GM19372 (cell line): ENCODE measurements around the gene NALCN.

Experiments
- ATAC-seq: cut with Tn5 transposase; IDR thresholded peaks from one replicate; pipeline ENCODE4 v1.9.1; 2021; ENCODE audit warnings: mild to moderate bottlenecking, low read depth, moderate library complexity; ENCODE audit not compliant: unreplicated experiment

The NALCN gene

GRCh38 chr13:101416181-101417042 is at the start of gene NALCN:
TSS of gene NALCN (minus strand) at chr13:101416508. CDS start at chr13:101399126, 17,382 bp downstream.
- ATAC-seq: no peak

GRCh38 chr13:101465877-101466276 is 49.6 kb upstream of the NALCN start:
- ATAC-seq: no peak

GRCh38 chr13:101457176-101457575 is 40.9 kb upstream of the NALCN start:
- no peak for ATAC-seq

- no peak for ATAC-seq
These were observed 39.6 kb upstream of the NALCN start for GRCh38 chr13:101455863-101456262.

GRCh38 chr13:101454767-101455166 is 38.5 kb upstream of the NALCN start:
- no peak for ATAC-seq

DNA sequence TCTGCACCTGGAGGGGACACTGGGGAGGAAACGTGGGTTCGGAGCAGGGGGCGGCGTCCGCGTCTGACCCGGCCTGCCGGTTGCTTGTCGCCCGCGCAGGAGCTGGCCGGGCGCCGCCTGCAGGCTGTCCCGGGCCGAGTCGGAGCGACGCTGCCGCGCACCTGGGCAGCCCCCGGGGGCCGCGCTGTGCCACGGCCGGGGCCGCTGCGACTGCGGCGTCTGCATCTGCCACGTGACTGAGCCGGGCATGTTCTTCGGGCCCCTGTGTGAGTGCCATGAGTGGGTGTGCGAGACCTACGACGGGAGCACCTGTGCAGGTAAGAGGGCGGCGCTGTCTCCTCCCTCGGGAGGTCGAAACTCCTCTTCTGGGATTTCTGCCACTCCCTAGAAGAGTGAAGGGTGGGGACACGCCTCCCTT is 37.5 kb upstream of the NALCN start:
- peak; percentile 47 for ATAC-seq

- ATAC-seq: peak; percentile 52
These were observed 36.5 kb upstream of the NALCN start, which contains the start of gene ITGBL1 for GRCh38 chr13:101452519-101453485. TSS of gene ITGBL1 (plus strand) at chr13:101452675. CDS start at chr13:101452834, 159 bp downstream.

- no peak for ATAC-seq
These were observed 35.3 kb upstream of the NALCN start for GRCh38 chr13:101451641-101452040.

DNA sequence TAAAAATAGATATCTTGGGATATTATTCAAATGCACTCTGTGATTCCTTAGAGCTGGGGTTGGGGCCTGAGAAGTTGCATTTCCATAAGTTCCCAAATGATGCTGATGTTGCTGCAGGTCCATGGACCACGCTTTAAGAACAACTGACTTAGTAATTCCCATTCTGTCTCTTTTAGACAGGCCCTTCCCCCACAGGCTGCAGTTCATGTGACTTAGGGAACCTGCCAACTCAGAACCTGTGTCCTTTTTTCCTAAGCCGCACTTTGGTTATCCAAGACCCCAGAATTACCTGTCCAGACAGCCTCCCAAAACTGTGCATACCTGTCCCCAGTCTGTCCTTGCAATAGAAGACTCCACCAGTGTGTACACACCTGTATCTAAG is 34.4 kb upstream of the NALCN start:
- ATAC-seq: no peak

DNA sequence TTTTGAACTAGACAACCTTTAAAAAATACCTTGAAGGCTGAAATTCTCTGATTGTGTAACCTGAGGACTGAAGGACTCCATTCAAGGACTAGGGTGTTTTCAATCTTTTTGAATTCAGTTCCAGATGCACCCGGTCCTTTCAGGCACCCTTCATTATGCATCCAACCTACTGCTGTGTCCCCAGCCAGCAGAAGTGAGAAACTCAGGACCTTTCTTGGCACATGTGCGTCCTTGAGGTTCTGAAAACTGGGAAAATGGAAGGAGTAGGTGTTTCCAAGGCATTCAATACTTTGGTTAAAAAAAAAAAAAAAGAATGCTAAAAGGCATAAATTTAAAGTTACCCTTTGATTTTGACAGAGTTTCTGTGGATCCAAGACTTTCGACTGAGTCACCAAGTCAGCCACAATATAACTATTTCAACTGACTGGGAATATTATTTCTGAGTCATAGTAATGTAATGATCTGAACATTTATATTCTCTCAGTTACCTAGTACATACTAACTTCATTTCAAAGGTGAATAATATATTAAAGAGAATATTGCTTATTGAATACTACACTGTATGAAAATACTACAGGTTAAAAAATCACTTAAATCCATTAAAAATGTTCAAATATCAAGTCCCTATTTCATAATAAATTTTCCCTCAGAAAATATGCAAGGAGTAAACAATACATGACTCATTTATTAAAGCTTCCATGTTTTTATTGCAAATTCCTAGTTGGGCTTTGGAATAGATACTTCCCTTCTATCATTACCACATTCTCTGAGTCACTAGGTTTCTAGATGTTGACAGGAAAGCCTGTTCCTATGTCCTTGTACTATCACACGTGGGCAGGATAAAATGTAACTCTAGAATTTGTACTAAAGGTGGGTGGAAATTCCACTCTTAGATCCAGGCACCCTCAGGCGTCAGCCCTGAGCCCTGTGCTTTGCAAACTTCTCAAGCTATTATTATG is 33.8 kb upstream of the NALCN start:
- no peak for ATAC-seq

DNA sequence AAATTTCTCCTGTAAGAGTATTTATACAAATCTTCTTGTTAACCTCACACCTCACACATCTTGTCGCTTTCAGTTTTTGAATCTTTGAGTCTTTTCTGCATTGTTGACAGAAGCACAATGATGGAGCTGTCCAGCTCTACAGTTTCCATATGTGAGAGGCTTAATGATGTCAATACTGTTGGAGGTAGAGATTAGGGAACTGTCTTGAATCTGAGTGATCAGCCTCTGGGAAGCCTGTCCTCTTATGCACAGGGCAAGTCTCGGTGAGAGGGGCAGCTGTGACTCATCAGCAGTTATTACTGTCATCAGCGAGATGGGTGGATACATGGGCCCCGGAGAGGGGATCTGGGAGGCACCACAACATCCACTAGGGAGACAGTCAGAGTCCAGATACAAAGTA is 31.5 kb upstream of the NALCN start:
- no peak for ATAC-seq

DNA sequence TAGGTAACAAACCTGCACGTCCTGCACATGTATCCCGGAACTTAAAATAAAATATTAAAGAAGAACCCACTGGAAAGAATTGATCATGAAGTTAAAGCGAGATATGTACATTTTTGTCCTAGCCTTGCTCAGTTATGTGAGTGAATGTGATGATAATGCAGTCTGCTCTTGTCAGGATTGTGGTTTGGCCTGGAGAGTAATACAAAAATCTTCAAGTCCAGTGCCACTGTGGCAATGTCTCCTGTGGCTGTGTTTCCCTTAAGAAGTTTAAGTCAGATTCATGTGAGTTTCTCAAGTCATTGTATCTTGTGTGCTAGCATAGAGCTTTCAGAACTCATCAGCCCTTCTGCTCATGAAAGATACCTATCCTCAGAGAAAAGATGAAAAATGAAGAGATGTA is 18.2 kb upstream of the NALCN start:
- no peak for ATAC-seq

GRCh38 chr13:101433895-101434294 is 17.6 kb upstream of the NALCN start:
- ATAC-seq: no peak

DNA sequence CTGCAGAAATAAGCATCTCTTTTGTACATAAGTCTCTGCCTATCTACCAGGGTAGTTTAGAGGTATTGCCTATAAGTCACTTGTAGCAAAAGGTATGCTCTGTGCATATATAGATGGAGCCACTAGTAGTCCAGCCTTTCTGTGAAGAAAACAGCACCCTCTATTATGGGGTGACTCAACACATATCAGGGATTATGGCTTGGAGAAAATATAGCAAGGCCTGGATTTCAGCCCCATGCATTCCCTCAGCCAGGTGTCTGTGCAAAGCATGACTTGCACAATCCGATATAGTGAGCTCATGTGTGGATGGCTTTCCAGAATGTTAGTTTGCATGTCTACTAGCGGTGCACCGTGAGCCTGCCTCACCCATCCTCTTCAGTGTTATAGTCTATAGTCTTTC is 13.4 kb upstream of the NALCN start:
- no peak for ATAC-seq

- ATAC-seq: no peak
These were observed 9.3 kb upstream of the NALCN start for GRCh38 chr13:101425623-101426022.

- ATAC-seq: no peak
These were observed 8.8 kb upstream of the NALCN start for GRCh38 chr13:101425156-101425471.

GRCh38 chr13:101424381-101425155 is 8.3 kb upstream of the NALCN start:
- ATAC-seq: no peak

- no peak for ATAC-seq
These were observed 7.6 kb upstream of the NALCN start for GRCh38 chr13:101423872-101424271.

GRCh38 chr13:101417501-101417900 is 1.2 kb upstream of the NALCN start:
- no peak for ATAC-seq

DNA sequence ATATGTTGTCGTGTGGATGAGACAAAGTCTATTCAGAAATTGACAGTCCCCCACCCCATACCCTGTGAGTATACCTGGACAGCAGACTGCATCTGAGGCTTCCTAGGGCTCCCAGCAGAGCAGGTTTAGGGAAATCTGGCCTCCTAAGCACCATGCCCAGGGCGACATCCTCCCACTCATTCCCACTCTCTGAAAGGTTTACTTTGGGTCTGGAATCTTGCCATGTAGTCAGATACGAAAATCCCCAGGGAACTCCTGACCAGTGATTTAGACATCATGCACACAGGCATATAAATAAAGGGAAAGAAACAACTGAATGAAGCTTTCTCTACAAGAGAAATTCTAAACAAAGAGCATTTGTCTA is 717 bp upstream of the NALCN start:
- no peak for ATAC-seq
